ENCODE measurements around the gene STMND1.

DNA sequence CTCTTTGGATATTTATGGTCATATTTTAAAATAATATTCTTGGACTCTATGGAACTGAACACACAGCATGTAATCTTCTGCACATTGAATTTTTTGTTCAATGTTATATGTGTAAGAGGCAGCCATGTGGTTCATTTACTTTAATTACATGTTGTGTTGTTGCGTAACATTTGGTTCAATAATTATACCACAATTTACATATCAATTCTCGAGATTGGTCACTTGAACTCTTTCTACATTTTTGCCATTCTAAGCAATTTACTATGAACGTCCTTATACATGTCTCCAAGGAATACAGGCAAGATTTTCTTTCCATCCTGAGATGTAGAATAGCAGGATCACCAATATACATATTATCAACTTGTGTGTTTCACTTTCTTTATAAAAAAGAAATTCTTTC lies 18.5 kb upstream of the STMND1 start:
- TF ChIP-seq, protein P1, sequence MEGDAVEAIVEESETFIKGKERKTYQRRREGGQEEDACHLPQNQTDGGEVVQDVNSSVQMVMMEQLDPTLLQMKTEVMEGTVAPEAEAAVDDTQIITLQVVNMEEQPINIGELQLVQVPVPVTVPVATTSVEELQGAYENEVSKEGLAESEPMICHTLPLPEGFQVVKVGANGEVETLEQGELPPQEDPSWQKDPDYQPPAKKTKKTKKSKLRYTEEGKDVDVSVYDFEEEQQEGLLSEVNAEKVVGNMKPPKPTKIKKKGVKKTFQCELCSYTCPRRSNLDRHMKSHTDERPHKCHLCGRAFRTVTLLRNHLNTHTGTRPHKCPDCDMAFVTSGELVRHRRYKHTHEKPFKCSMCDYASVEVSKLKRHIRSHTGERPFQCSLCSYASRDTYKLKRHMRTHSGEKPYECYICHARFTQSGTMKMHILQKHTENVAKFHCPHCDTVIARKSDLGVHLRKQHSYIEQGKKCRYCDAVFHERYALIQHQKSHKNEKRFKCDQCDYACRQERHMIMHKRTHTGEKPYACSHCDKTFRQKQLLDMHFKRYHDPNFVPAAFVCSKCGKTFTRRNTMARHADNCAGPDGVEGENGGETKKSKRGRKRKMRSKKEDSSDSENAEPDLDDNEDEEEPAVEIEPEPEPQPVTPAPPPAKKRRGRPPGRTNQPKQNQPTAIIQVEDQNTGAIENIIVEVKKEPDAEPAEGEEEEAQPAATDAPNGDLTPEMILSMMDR (IDR thresholded peaks at IDR 0.05) = no peak
- no peak for TF ChIP-seq POLR2A (IDR thresholded peaks at IDR 0.05)
